ENCODE data around the gene SLC5A1.
"Not testable (repeated sequence)": the region's sequence is repeated elsewhere in the genome, so short reads cannot be mapped to it uniquely, and the experiment has no call there.

The SLC5A1 gene

DNA sequence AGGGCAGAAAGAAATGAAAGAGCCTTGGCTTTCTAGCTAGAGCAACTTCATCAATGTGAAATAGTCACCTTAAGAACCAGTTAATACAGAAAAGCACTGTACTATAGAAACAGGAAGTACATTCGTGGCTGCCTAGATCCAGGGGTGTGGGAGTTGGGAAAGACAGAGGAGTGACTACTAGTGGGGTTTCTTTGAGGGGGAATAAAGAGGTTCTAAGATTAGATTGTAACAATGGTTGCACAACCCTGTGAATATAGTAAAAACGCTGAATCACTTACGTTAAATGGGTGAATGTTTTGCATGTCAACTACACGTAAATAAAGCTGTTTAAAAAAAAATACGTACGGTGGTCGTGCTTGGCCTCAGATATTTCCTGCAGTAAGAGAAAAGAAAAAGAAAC is 107.6 kb downstream of the SLC5A1 start:
- DNase-seq, result not testable (repeated sequence)

DNA sequence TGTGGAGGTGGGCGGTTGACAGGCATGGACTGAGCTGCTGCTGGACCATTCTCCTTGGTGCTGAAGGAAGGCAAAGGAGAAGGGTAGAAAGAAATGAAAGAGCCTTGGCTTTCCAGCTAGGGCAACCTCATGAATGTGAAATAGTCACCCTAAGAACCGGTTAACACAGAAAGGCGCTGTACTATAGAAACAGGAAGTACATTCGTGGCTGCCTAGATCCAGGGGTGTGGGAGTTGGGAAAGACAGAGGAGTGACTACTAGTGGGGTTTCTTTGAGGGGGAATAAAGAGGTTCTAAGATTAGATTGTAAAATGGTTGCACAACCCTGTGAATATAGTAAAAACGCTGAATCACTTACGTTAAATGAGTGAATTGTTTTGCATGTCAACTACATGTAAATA is 108.6 kb downstream of the SLC5A1 start:
- DNase-seq, result not testable (repeated sequence)

DNA sequence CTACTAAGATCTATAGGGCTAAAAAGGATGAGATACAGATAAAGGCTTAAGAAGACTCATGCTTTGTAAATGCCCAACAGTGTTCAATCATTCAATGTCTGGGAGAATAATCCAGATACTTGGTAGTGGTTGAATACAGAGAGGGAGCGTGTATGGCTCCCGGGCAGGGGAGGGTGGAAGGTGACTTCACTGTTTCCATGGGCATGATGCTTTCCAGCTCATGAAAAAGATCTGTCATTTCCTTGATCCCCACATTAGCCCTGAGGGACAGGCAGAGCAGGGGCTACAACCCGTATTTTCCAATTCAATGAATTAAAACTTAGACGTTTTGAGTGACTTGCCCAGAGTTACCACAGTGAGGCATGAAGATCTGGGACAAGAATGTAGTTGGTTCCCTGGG is 111.7 kb downstream of the SLC5A1 start:
- not testable (repeated sequence) for DNase-seq

DNA sequence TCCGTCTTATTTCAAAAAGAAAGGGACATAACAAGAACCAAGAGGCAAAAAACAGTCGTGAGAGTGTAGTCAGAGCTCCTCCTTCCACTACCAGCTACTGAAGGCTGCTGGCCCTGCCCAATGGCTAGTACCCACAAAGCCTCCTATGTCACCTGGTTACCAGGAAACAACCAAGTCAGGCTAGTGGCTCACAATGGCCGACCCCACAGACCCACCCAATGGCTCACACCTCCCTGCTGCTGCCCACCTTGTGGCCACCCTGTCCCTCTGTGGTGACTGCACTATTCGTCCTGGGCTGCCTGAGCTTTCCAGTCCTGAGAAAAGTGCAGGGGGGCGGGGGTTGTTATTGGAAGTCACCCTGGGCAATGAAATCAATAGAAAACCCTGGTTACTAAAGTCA is 114.6 kb downstream of the SLC5A1 start:
- DNase-seq, result not testable (repeated sequence)

DNA sequence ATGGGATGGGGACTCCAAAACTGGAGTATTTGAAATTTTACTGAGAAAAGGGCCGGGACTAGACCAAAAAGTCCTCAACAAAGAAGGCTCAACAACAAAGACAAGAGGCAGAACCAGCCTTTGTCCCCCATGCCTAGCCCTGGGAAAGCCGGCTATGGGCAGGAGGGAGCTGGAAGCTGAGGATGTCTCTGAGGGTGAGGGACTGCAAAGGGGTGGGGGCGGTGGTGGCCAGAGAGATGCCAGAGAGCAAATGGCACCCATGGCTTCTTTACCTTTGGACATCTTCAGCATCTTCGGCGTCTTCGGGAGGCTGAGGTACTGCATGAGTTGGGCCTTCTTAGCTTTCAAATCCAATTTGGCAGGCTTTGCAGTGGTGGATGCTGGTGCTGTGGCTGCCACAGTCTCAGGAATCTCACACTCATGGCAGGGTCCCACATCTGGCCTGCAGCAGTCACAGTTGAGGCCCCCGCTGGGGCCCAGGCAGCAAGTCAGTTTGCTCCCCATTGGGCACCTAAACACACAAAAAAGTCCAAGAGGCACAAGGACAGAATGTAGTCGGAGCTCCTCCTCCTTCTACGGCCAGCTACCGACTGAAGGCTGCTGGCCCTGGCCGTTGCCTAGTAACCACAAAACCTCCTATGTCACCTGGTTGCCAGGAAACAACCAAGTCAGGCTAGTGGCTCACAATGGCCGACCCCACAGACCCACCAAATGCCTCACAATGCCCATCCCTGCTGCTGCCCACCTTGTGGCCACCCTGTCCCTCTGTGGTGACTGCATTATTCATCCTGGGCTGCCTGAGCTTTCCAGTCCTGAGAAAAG is 115.9 kb downstream of the SLC5A1 start, which contains the start of gene C22orf42:
C22orf42 (minus strand) TSS at position 592 of the 822 bp plus-strand sequence; CDS start at position 504, 88 bp downstream.
- DNase-seq, result no peak

DNA sequence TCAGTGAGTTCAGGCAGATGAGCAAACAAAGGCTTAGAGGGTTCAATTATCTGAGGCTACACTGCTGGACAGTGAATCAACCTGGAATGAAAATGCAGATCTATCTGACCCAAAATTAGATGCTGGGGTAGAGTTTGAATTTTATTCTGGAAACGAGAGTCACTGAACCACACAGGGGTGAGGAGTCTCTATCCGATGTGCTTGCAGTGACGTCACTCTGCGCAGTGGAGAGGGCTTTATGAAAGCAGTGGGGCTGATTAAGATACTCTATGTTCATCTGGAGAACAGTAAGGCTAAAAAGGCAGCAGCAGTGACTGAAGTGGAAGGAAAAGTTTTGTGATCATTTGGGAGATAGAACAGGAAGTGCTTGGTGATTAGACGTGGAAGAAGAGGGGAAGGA is 117.3 kb downstream of the SLC5A1 start:
- not testable (repeated sequence) for DNase-seq
